ENCODE results near the gene SKAP1. TPM values are rescaled to one million over a fixed set of nuclear protein-coding genes. Genes with fewer than 3 reads are reported as not detected.

Gene SKAP1
- total and polyA plus RNA-seq, 2 of the 13 experiments (the other 11 are each of a cell fraction or from before 2014, with no cell fraction given), result 0.21 TPM; not detected in 1

DNA sequence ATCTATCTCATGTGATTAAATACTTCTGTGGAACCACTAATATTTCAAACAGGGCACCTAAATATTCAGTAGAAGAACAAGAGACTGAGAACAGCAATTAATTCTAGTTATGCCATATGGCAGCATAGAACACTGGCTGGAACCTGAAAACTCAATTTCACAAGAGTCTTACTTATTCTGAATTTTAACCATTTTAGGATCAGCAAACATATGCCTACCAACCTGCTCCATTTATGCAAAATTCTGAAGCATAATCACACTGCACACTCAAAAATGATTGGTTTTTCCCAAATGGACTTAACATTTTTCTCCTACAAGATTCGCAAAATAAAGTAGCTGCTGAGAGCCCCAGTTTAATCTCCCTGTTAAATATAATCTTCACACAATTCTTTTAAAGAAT is 43.2 kb downstream of the SKAP1 start:
- Histone ChIP-seq H3K9me3 (ENCODE audit: low read length) (no peaks in the 10 kb centered on the region), H3K36me3 (replicated peaks in 1 of 2; ENCODE audit: control insufficient read depth in 1 of 2, insufficient read depth in 2 of 2, low read length in 2 of 2) (no peaks in the 10 kb centered on the region), H3K4me1 (ENCODE audit: insufficient read depth, low read length) (no peaks in the 10 kb centered on the region), H3K4me2 (ENCODE audit: low read depth, low read length) (no peak overlapping the region), H2AFZ (ENCODE audit: low read length) (no peak overlapping the region), H3K4me3 (replicated peaks in 1 of 3; ENCODE audit: insufficient read depth in 1 of 3, low read depth in 2 of 3, low read length in 3 of 3) (no peak overlapping the region), H3K27me3 (ENCODE audit: control insufficient read depth in 1 of 2, insufficient read depth in 2 of 2, low read length in 2 of 2) (peaks cover 0 to 4% of the 10 kb centered on the region in 2 experiments; a peak in 1 of 5 replicates), H3K9ac (ENCODE audit: insufficient read depth, low read depth, low read length) (no peak overlapping the region), H3K79me2 (ENCODE audit: insufficient read depth, low read length) (no peaks in the 10 kb centered on the region), H4K20me1 (ENCODE audit: insufficient read depth, low read length) (no peaks in the 10 kb centered on the region), H3K27ac (ENCODE audit: extremely low read length, insufficient read depth, low read length) (no peak overlapping the region)
- no peak for ATAC-seq
- TF ChIP-seq CREB1 (IDR thresholded peaks at IDR 0.05), result no peak
- no peak for TF ChIP-seq CREB1 (CRISPR knock-in tag; IDR thresholded peaks at IDR 0.05)
- TF ChIP-seq ZNF326 (CRISPR knock-in tag; IDR thresholded peaks at IDR 0.05; ENCODE audit: borderline replicate concordance), result no peak
- in situ Hi-C loops (cut with HindIII; ENCODE audit: extremely low pct_ligation_motif_present, low pct_unique_long_range_greater_than_20kb), result no loop called here
- DNase-seq (ENCODE audit: low spot score), result no peak
- BruUV-seq (replicated peaks), result no TSS peak
- CTCF ChIA-PET (ENCODE audit: low intra/inter-chr PET ratio, low total read pairs), result no interaction called here
- POLR2A ChIA-PET, result no interaction called here
- 9% methylated on average over 1 of the region's 1 CpG for WGBS (ENCODE audit: low lambda C conversion rate)
- FAIRE-seq, result no peak
- intact Hi-C loops (cut with micrococcal nuclease; ENCODE audit: unreplicated experiment), result no loop called here

DNA sequence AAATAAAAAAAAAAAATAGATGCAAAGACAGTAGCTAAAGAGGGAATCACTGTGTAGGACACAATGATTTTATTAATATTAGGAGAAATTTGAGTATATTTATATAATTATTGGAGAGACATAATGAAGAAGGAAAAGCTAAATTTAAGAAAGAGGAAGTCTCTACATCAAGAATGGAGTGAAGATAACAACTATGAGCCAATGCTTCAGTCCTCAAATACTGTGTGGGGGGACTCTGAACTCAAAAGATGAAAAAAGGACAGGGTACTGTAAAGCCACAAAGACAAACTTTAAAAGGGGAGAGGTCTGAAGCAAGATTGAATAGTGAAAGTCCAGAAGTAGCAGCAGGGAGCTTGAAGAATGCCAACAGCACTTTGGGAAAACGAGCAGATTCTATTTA is 44.7 kb downstream of the SKAP1 start:
- Histone ChIP-seq H3K4me2 (ENCODE audit: low read depth, low read length) (no peak overlapping the region), H4K20me1 (ENCODE audit: insufficient read depth, low read length) (no peaks in the 10 kb centered on the region), H3K9me3 (ENCODE audit: low read length) (no peaks in the 10 kb centered on the region), H3K4me1 (ENCODE audit: insufficient read depth, low read length) (no peaks in the 10 kb centered on the region), H3K36me3 (replicated peaks in 1 of 2; ENCODE audit: control insufficient read depth in 1 of 2, insufficient read depth in 2 of 2, low read length in 2 of 2) (no peaks in the 10 kb centered on the region), H3K27me3 (ENCODE audit: control insufficient read depth in 1 of 2, insufficient read depth in 2 of 2, low read length in 2 of 2) (0 out of 5 replicates have a peak, but pooled peaks cover 0 to 4% of the 10 kb centered on the region in 2 experiments), H3K4me3 (replicated peaks in 1 of 3; ENCODE audit: insufficient read depth in 1 of 3, low read depth in 2 of 3, low read length in 3 of 3) (no peak overlapping the region), H2AFZ (ENCODE audit: low read length) (no peak overlapping the region), H3K9ac (ENCODE audit: insufficient read depth, low read depth, low read length) (no peak overlapping the region), H3K27ac (ENCODE audit: extremely low read length, insufficient read depth, low read length) (no peak overlapping the region), H3K79me2 (ENCODE audit: insufficient read depth, low read length) (no peaks in the 10 kb centered on the region)
- FAIRE-seq (no peak), ATAC-seq (no peak), DNase-seq (ENCODE audit: low spot score) (no peak)
- POLR2A ChIA-PET, result no interaction called here
- in situ Hi-C loops (cut with HindIII; ENCODE audit: extremely low pct_ligation_motif_present, low pct_unique_long_range_greater_than_20kb) (no loop called here), intact Hi-C loops (cut with micrococcal nuclease; ENCODE audit: unreplicated experiment) (no loop called here)
- WGBS (ENCODE audit: low lambda C conversion rate), result 2% methylated on average over 1 of the region's 1 CpG
- CTCF ChIA-PET (ENCODE audit: low intra/inter-chr PET ratio, low total read pairs), result no interaction called here
- BruUV-seq (replicated peaks), result no TSS peak
- TF ChIP-seq, protein P1, sequence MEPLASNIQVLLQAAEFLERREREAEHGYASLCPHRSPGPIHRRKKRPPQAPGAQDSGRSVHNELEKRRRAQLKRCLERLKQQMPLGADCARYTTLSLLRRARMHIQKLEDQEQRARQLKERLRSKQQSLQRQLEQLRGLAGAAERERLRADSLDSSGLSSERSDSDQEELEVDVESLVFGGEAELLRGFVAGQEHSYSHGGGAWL (CRISPR knock-in tag; IDR thresholded peaks at IDR 0.05), result no peak
- TF ChIP-seq, protein P2, sequence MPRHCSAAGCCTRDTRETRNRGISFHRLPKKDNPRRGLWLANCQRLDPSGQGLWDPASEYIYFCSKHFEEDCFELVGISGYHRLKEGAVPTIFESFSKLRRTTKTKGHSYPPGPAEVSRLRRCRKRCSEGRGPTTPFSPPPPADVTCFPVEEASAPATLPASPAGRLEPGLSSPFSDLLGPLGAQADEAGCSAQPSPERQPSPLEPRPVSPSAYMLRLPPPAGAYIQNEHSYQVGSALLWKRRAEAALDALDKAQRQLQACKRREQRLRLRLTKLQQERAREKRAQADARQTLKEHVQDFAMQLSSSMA (CRISPR knock-in tag; IDR thresholded peaks at IDR 0.05), result no peak
- TF ChIP-seq, protein P3, sequence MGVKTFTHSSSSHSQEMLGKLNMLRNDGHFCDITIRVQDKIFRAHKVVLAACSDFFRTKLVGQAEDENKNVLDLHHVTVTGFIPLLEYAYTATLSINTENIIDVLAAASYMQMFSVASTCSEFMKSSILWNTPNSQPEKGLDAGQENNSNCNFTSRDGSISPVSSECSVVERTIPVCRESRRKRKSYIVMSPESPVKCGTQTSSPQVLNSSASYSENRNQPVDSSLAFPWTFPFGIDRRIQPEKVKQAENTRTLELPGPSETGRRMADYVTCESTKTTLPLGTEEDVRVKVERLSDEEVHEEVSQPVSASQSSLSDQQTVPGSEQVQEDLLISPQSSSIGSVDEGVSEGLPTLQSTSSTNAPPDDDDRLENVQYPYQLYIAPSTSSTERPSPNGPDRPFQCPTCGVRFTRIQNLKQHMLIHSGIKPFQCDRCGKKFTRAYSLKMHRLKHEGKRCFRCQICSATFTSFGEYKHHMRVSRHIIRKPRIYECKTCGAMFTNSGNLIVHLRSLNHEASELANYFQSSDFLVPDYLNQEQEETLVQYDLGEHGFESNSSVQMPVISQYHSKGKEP (CRISPR knock-in tag; IDR thresholded peaks at IDR 0.05), result no peak
- TF ChIP-seq ETS1 (CRISPR knock-in tag; IDR thresholded peaks at IDR 0.05) (no peak), FOXJ3 (CRISPR knock-in tag; IDR thresholded peaks at IDR 0.05; ENCODE audit: borderline replicate concordance) (no peak), SRY (CRISPR knock-in tag; IDR thresholded peaks at IDR 0.05) (no peak)

Data from HepG2 (cell line).